A673 (cell line): ENCODE data around the gene ELK3. TPM values are rescaled to one million over a fixed set of nuclear protein-coding genes. Genes with fewer than 3 reads are reported as not detected.

Experiments used
- BruUV-seq: library from RNA; stranded (reverse); fragments of 400-500 nt; replicated peaks from 2 replicates; lab custom pipeline; 2021; lab: Mats Ljungman, UMichigan
- CTCF ChIA-PET: fragments of 300-600 bp; sonication (Branson Sonifier 250); formaldehyde crosslinking; loops from one replicate; lab custom pipeline; 2022; ENCODE audit warnings: antibody characterized with exemption; lab: Charles Lee
- POLR2A ChIA-PET: fragments of 300-600 bp; sonication (Branson Sonifier 250); formaldehyde crosslinking; loops from one replicate; lab custom pipeline; 2022; ENCODE audit warnings: antibody characterized with exemption; ENCODE audit not compliant: low non-redundant PET; lab: Charles Lee
- DNase-seq: peaks from one replicate; pipeline ENCODE4 v3.0.0-alpha.2; 2015; ENCODE audit warnings: low spot score
- H3K27ac ChIP-seq: fragments of 200-600 bp; sonication (generic); 2 replicates; pipeline ENCODE4 v1.5.1; 2016; ENCODE audit warnings: mixed run types, low read depth, mild to moderate bottlenecking, mixed read lengths, antibody characterized with exemption, low read length; ENCODE audit not compliant: poor library complexity, severe bottlenecking
- H3K27me3 ChIP-seq: fragments of 200-600 bp; sonication (generic); replicated peaks from 2 replicates; pipeline ENCODE4 v1.6.1; 2017; ENCODE audit warnings: mixed run types, low read depth, mild to moderate bottlenecking, mixed read lengths, antibody characterized with exemption, low read length; ENCODE audit not compliant: insufficient read depth, poor library complexity
- H3K36me3 ChIP-seq: fragments of 200-600 bp; sonication (generic); 2 replicates; pipeline ENCODE4 v1.6.1; 2016; ENCODE audit warnings: mixed run types, mild to moderate bottlenecking, mixed read lengths, antibody characterized with exemption, low read length; ENCODE audit not compliant: insufficient read depth, poor library complexity, severe bottlenecking
- H3K4me1 ChIP-seq: fragments of 200-600 bp; sonication (generic); 2 replicates; pipeline ENCODE4 v1.6.1; 2017; ENCODE audit warnings: mixed run types, mild to moderate bottlenecking, mixed read lengths, antibody characterized with exemption, low read length; ENCODE audit not compliant: insufficient read depth, poor library complexity, severe bottlenecking
- H3K4me3 ChIP-seq: fragments of 200-600 bp; sonication (generic); 2 replicates; pipeline ENCODE4 v1.5.1; 2016; ENCODE audit warnings: low read depth, mixed run types, mild to moderate bottlenecking, mixed read lengths, low read length; ENCODE audit not compliant: poor library complexity, severe bottlenecking
- H3K9me3 ChIP-seq: fragments of 200-600 bp; sonication (generic); 2 replicates; pipeline ENCODE4 v1.6.1; 2016; ENCODE audit warnings: mixed run types, low read depth, mild to moderate bottlenecking, mixed read lengths, antibody characterized with exemption, low read length; ENCODE audit not compliant: poor library complexity, severe bottlenecking
- CTCF ChIP-seq: fragments of 300-800, 200-600 bp; sonication (generic); conservative IDR thresholded peaks from 2 replicates; pipeline ENCODE4 v1.5.1; 2017; ENCODE audit warnings: low read depth, mild to moderate bottlenecking, antibody characterized with exemption, low read length, moderate library complexity, mixed read lengths
- EZH2 ChIP-seq: fragments of 200-600 bp; sonication (generic); IDR thresholded peaks from 2 replicates; pipeline ENCODE4 v1.6.1; 2017; ENCODE audit warnings: borderline replicate concordance, low read depth, mild to moderate bottlenecking, mixed read lengths, antibody characterized with exemption, low read length; ENCODE audit not compliant: poor library complexity, severe bottlenecking
- intact Hi-C: fragments of 100-400 bp; cut with micrococcal nuclease; formaldehyde crosslinking; loops from one replicate; pipeline ENCODE4 v1.10.0; 2022; ENCODE audit not compliant: unreplicated experiment
- total RNA-seq: library from RNA; stranded (reverse); gene quantifications from 2 replicates; pipeline ENCODE4 v1.2.3, GENCODE V29; 2021

The ELK3 gene
- total RNA-seq, 1 experiment from 2014 or later = 62.1 TPM

DNA sequence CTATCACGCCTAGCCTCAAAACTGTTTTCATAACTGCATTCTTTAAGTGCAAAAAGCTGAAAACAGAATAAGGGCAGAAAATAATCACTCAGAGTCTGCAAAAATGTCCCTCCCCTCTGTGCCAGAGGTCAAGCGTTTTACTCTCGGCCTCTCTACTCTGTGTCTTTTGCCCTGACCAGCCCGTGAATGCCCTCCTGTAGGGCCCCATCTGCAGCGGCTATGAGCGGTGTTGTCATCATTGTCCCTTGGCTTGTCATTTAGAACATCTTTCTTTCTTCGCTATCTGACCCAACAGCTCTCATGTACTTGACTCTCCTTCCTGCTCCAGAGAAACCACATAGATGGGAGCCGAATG, 21.7 kb downstream of the ELK3 start:
- no peaks in the 10 kb centered on the region for H3K36me3 ChIP-seq
- CTCF ChIA-PET = interaction anchor here (0.5 to 1.3 kb wide), 4 partner anchors 13 to 299 kb away, joined by 3 read pairs; partner anchors contain the start of gene CDK17
- H3K4me3 ChIP-seq = no peak overlapping the region
- BruUV-seq = no TSS peak
- peaks cover 24% of the 10 kb centered on the region for H3K4me1 ChIP-seq
- DNase-seq = no peak
- H3K27ac ChIP-seq = no peak overlapping the region
- no peak for TF ChIP-seq CTCF
- no peak for TF ChIP-seq EZH2
- POLR2A ChIA-PET = no interaction called here
- H3K27me3 ChIP-seq = no peaks in the 10 kb centered on the region
- intact Hi-C loops = loop anchor here (1.0 to 5.0 kb wide), 3 partner anchors 154 to 300 kb away; no protein-coding TSS in a partner anchor
- no peaks in the 10 kb centered on the region for H3K9me3 ChIP-seq

- BruUV-seq = no TSS peak
- Histone ChIP-seq H3K9me3 (no peaks in the 10 kb centered on the region), H3K27ac (no peak overlapping the region), H3K27me3 (no peaks in the 10 kb centered on the region), H3K4me1 (peaks cover 2% of the 10 kb centered on the region), H3K4me3 (no peak overlapping the region), H3K36me3 (peaks cover under 1% of the 10 kb centered on the region)
- intact Hi-C loops = loop anchor here (5.0 kb wide), 1 partner anchor 178 kb away; no protein-coding TSS in a partner anchor
- TF ChIP-seq EZH2 (no peak), CTCF (no peak)
- ChIA-PET POLR2A (no interaction called here), CTCF (no interaction called here)
- no peak for DNase-seq
These were observed 25.0 kb downstream of the ELK3 start for GRCh38 chr12:96218989-96219678.

- H3K27me3 ChIP-seq = no peaks in the 10 kb centered on the region
- peaks cover 8% of the 10 kb centered on the region for H3K4me1 ChIP-seq
- no peaks in the 10 kb centered on the region for H3K9me3 ChIP-seq
- CTCF ChIA-PET = no interaction called here
- no peak for TF ChIP-seq EZH2
- TF ChIP-seq CTCF = no peak
- no peak overlapping the region for H3K27ac ChIP-seq
- H3K36me3 ChIP-seq = peaks cover 6% of the 10 kb centered on the region
- no peak for DNase-seq
- POLR2A ChIA-PET = no interaction called here
- BruUV-seq = no TSS peak
- H3K4me3 ChIP-seq = no peak overlapping the region
- intact Hi-C loops = loop anchor here (5.0 kb wide), 1 partner anchor 178 kb away; no protein-coding TSS in a partner anchor
These were observed 25.6 kb downstream of the ELK3 start for GRCh38 chr12:96219700-96220206.
